Measurements from ENCODE around the gene NDUFB11. TPM values are rescaled to one million over a fixed set of nuclear protein-coding genes. Genes with fewer than 3 reads are reported as not detected.

The NDUFB11 gene
- total RNA-seq, 1 donor from 2014 or later: 63.8 TPM

DNA sequence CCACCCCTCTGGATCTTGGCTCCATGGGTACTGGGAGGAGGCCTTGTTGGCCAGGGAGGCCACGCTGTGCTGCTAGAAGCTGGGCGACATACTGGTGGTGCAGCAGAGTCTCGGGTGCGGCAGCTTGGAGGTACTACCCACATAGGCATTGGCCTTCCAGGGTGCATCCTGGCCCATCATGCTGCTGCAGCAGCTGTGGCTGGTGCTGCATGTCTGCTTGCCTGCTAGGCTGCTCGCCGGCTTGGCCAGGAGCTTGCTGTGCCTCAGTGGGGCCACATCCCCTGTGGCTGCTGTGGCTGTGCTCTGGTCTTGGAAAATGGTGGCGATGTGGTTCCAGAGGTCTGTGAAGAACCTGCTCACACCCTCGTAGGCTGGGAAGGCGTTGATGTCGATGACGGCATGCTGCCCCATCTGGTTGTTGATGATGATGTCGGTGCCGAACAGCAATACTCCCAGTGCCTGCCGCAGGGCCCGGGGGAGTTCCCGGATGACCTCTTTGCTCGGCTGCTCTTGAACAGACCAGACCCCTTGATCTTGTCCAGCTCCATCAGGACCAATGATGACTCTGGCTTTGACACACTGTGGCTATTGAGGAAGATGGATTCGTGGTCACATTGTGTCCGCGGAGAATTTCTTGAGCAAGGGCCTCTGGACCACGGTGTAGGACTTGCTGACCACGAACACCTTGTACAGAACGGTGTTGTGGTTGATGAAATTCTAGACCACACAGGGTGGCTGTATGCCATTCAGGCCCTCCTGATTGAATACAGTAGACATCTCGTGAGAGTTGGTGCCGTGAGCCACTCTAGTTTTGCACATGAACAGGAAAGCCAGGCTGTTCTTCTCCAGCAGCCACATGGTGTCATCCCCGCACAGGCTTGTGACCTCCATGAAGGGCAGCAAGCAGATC, 12.4 kb upstream of the NDUFB11 start:
- no peaks in the 10 kb centered on the region for H3K36me3 ChIP-seq
- intact Hi-C loops (cut with DNase I): no loop called here
- no peaks in the 10 kb centered on the region for H3K27me3 ChIP-seq
- no peak overlapping the region for H3K4me3 ChIP-seq
- peak in 1 of 2 donors; percentile 89 for DNase-seq (ENCODE audit: extremely low spot score in 2 of 2)
- H3K4me1 ChIP-seq: no peaks in the 10 kb centered on the region
- H3K9me3 ChIP-seq: no peaks in the 10 kb centered on the region
- TF ChIP-seq POLR2A (IDR thresholded peaks at IDR 0.05): no peak
- no peak for TF ChIP-seq POLR2AphosphoS5 (IDR thresholded peaks at IDR 0.05; ENCODE audit: insufficient read depth in 1 of 2, low read depth in 1 of 2)
- TF ChIP-seq, protein P1, sequence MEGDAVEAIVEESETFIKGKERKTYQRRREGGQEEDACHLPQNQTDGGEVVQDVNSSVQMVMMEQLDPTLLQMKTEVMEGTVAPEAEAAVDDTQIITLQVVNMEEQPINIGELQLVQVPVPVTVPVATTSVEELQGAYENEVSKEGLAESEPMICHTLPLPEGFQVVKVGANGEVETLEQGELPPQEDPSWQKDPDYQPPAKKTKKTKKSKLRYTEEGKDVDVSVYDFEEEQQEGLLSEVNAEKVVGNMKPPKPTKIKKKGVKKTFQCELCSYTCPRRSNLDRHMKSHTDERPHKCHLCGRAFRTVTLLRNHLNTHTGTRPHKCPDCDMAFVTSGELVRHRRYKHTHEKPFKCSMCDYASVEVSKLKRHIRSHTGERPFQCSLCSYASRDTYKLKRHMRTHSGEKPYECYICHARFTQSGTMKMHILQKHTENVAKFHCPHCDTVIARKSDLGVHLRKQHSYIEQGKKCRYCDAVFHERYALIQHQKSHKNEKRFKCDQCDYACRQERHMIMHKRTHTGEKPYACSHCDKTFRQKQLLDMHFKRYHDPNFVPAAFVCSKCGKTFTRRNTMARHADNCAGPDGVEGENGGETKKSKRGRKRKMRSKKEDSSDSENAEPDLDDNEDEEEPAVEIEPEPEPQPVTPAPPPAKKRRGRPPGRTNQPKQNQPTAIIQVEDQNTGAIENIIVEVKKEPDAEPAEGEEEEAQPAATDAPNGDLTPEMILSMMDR (IDR thresholded peaks at IDR 0.05): no peak
- H3K27ac ChIP-seq: no peak overlapping the region

DNA sequence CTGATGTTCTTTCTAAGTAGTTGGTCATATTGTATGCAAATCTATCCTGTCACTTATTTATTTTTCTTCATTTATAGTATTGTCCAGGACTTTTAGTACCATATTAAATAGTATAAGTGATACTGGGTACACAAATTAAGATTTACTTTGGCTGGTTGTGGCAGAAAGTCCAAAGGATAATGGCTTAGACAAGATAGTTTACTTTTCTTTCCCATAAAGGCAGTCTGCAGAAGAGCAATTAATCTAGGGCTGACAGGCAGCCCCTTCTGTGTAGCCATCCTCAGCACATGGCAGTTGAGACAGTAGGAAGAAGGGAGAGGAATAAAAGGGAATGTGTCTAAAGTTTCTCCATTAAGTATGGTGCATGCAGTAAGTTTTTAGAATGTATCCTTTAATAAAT, 6.9 kb upstream of the NDUFB11 start:
- no peak for DNase-seq (ENCODE audit: extremely low spot score in 2 of 2)
- Histone ChIP-seq H3K4me1 (peaks cover 7% of the 10 kb centered on the region), H3K36me3 (no peaks in the 10 kb centered on the region), H3K27ac (no peak overlapping the region), H3K9me3 (no peaks in the 10 kb centered on the region), H3K27me3 (no peaks in the 10 kb centered on the region), H3K4me3 (no peak overlapping the region)
- TF ChIP-seq, protein P1 (IDR thresholded peaks at IDR 0.05): no peak
- no peak for TF ChIP-seq POLR2AphosphoS5 (IDR thresholded peaks at IDR 0.05; ENCODE audit: insufficient read depth in 1 of 2, low read depth in 1 of 2)
- TF ChIP-seq POLR2A (IDR thresholded peaks at IDR 0.05): no peak
- intact Hi-C loops (cut with DNase I): no loop called here

- DNase-seq (ENCODE audit: extremely low spot score in 2 of 2): no peak
- Histone ChIP-seq H3K4me1 (peaks cover 13% of the 10 kb centered on the region), H3K27ac (no peak overlapping the region), H3K36me3 (no peaks in the 10 kb centered on the region), H3K9me3 (no peaks in the 10 kb centered on the region), H3K27me3 (no peaks in the 10 kb centered on the region), H3K4me3 (no peak overlapping the region)
- TF ChIP-seq POLR2AphosphoS5 (IDR thresholded peaks at IDR 0.05; ENCODE audit: insufficient read depth in 1 of 2, low read depth in 1 of 2): no peak
- intact Hi-C loops (cut with DNase I): no loop called here
These were observed 4.4 kb upstream of the NDUFB11 start for GRCh38 chrX:47148946-47149345.

DNA sequence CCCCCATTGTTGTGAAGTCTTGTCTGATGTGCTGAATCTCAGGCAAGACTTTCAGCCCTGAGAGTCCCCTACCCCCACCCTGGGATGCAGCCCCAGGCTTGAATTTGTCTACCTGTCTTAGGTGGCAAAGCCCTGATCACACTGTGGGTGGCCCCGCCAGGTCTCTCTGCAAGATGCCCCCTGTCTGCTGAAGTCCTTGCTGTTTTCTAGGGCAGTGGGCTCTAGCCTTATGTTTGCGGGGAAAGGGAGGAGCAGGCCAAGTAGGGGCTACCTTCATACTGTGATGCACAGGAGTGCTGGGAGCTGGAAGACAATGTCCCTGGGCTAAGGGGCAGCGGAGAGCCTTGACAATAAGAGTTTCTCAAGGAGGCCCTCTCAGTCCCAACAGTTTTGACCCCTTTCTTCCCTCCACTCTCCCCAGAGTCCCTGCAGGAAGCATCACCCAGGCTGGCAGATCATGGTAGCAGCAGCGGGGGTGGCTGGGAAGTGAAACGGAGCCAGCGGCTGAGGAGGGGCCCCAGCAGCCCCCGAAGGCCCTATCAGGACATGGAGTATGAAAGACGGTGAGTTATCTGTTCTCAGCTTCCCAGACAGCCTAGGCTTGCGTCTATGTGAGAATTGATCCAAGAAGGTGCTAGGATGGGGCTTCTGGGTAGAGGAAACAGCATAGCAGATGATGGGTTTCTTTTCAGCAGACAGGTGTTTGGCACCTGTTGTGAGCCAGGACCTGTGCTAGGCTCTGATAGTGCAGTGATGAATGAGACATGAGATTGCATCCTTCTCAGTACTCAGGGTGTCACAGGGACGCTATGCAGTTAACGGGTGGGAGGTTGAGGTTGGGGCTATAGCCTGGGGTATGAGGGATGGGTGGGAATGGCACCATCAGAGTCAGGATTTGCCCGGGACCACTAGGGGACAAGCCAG, 2.7 kb upstream of the NDUFB11 start:
- Histone ChIP-seq H3K9me3 (no peaks in the 10 kb centered on the region), H3K27me3 (no peaks in the 10 kb centered on the region), H3K27ac (peak overlapping the region; percentile 92), H3K4me3 (peak overlapping the region; percentile 53 to 64), H3K36me3 (peaks cover 0 to 2% of the 10 kb centered on the region in 2 donors), H3K4me1 (peaks cover 24% of the 10 kb centered on the region)
- no peak for DNase-seq (ENCODE audit: extremely low spot score in 2 of 2)
- intact Hi-C loops (cut with DNase I): no loop called here
- TF ChIP-seq POLR2AphosphoS5 (IDR thresholded peaks at IDR 0.05; ENCODE audit: insufficient read depth in 1 of 2, low read depth in 1 of 2) (no peak), POLR2A (IDR thresholded peaks at IDR 0.05) (no peak)

DNA sequence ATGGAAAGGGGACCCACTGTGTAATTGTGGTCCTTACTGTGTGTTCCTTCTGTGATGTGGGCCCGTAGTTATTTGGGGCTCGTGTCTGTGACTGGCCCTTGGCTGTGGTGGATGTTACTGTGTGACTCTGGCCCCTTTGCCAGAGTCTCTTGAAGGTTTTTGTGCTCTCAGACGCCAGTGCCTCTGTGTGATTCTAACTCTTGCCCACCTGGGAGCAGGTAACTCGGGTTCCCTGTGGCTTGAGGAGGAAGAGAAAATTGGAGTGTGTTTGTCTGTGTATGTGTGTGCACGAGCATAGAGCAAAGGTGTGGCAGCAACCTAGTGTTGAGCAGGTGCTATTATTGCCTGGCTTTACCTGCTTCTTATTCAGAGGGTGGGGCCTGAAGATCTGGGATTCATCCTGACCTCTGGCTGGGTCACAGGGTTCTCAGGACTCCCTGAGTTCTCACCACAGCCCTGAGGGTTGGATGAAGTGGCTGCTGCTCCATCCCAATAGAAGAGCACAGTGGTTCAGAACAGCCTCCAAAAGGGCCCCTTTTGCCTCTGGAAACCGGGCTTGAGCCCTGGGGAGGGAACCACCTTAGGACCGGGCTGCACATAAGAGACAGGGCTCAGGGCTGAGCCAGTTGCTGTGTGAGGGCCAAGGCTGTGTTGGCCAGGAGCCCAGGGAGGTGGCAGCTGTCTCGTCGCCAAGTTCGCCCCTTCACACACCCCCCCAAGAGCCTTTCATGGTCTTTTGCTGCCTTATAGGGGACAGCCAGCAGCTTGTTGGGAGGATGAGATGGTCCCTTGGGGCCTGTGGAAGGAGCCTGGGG, 1.8 kb upstream of the NDUFB11 start:
- Histone ChIP-seq H3K36me3 (peaks cover 0 to 7% of the 10 kb centered on the region in 2 donors), H3K4me1 (peaks cover 24% of the 10 kb centered on the region), H3K27ac (peak overlapping the region; percentile 92), H3K4me3 (peak overlapping the region; percentile 53 to 64), H3K27me3 (no peaks in the 10 kb centered on the region), H3K9me3 (no peaks in the 10 kb centered on the region)
- TF ChIP-seq POLR2AphosphoS5 (IDR thresholded peaks at IDR 0.05; ENCODE audit: insufficient read depth in 1 of 2, low read depth in 1 of 2) (no peak), POLR2A (IDR thresholded peaks at IDR 0.05) (no peak)
- TF ChIP-seq, protein P1 (IDR thresholded peaks at IDR 0.05): no peak
- intact Hi-C loops (cut with DNase I): no loop called here
- DNase-seq (ENCODE audit: extremely low spot score in 2 of 2): no peak

All from vagina (tissue), 2 donors.